ENCODE data around the gene SKAP1.

- TF ChIP-seq CTCF (conservative IDR thresholded peaks at IDR 0.05 in 1 of 2, IDR thresholded peaks at IDR 0.05 in 1 of 2; ENCODE audit: low read depth in 1 of 2, low read length in 2 of 2): no peak
- no peak for TF ChIP-seq EZH2 (IDR thresholded peaks at IDR 0.05; ENCODE audit: low read length, missing control alignments)
These were observed 44.7 kb downstream of the SKAP1 start for GRCh38 chr17:48385319-48385718.
